Activated B cell treated with CpG ODN at 0.5 μM for 24 hours (primary cell): ENCODE measurements around the gene NPAS2. TPM values are rescaled to one million over a fixed set of nuclear protein-coding genes. Genes with fewer than 3 reads are reported as not detected.

Source experiments
- ATAC-seq: fragments of 200-7000 bp; cut with Tn5 transposase; one replicate; pipeline ENCODE4 v1.10.0; 2021; ENCODE audit warnings: low read depth, mild to moderate bottlenecking, moderate library complexity
- CTCF ChIA-PET: fragments of 350-600 bp; sonication (Branson Sonifier 250); formaldehyde crosslinking; loops from one replicate; lab custom pipeline; 2021; ENCODE audit warnings: antibody characterized with exemption; lab: Charles Lee
- POLR2A ChIA-PET: fragments of 350-600 bp; sonication (Branson Sonifier 250); formaldehyde crosslinking; loops from one replicate; lab custom pipeline; 2021; ENCODE audit warnings: antibody characterized with exemption; lab: Charles Lee
- DNase-seq: peaks from one replicate; pipeline ENCODE4 v3.0.0; 2022
- H3K27ac Mint-ChIP-seq: one replicate; pipeline ENCODE4 v1.8.0; 2020; ENCODE audit warnings: mixed read lengths
- H3K27me3 Mint-ChIP-seq: one replicate; pipeline ENCODE4 v1.8.0; 2021; ENCODE audit warnings: mixed read lengths
- H3K36me3 Mint-ChIP-seq: one replicate; pipeline ENCODE4 v1.8.0; 2021; ENCODE audit warnings: low read depth, mixed read lengths
- H3K4me1 Mint-ChIP-seq: one replicate; pipeline ENCODE4 v1.8.0; 2021; ENCODE audit warnings: mixed read lengths
- H3K4me3 Mint-ChIP-seq: one replicate; pipeline ENCODE4 v1.8.0; 2020; ENCODE audit warnings: mild to moderate bottlenecking, mixed read lengths
- H3K9me3 Mint-ChIP-seq: one replicate; pipeline ENCODE4 v1.8.0; 2020; ENCODE audit warnings: mixed read lengths
- intact Hi-C: fragments of 100-400 bp; cut with micrococcal nuclease; formaldehyde crosslinking; loops from one replicate; pipeline ENCODE4 v1.15.1; 2024
- total RNA-seq: library from RNA; stranded (reverse); gene quantifications from 2 replicates; pipeline ENCODE4 v1.2.3, GENCODE V29; 2022
- TF ChIP-seq, protein P1 (sequence below): fragments of 200-600 bp; IDR thresholded peaks from one replicate; pipeline ENCODE4 v1.8.0; 2022; ENCODE audit warnings: antibody characterized with exemption, mild to moderate bottlenecking

NPAS2 gene
- total RNA-seq, 1 donor from 2014 or later: not detected

DNA sequence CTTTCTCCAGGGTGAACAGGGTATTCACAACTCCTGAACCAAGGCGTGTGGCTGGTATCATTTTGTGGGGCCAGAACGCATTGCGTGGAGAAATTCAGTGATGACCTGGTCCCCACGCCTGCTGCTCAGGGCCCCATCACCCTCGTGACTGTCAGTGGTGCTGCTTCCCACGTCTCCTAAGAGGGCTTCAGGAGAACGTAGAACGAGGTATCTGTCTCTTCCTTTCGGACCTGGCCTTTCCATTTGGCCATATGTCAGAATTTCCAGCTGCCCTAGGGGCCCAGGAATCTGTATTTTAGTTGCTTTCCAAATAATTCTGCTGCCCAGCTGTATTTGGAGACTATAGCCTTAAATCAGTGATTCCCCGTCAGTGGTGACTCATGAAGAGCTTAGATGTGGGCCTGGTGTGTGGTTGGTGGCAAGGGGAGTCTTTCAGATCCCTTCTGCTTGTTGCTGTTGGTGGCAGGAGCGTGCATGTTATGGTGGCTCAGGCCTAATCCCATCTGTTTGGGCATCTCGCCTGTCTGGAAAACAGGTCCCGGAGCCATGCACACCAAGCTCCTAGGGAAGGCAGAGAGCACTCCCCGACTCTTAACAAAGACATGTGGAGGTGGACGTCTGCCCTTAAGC, 56.4 kb downstream of the NPAS2 start:
- DNase-seq: no peak
- Mint-ChIP-seq H3K36me3 (no peaks in the 10 kb centered on the region), H3K9me3 (peaks cover 2% of the 10 kb centered on the region), H3K27ac (no peak overlapping the region), H3K4me1 (no peaks in the 10 kb centered on the region), H3K27me3 (peaks cover 13% of the 10 kb centered on the region), H3K4me3 (no peak overlapping the region)
- intact Hi-C loops: no loop called here
- ATAC-seq: no peak
- TF ChIP-seq, protein P1, sequence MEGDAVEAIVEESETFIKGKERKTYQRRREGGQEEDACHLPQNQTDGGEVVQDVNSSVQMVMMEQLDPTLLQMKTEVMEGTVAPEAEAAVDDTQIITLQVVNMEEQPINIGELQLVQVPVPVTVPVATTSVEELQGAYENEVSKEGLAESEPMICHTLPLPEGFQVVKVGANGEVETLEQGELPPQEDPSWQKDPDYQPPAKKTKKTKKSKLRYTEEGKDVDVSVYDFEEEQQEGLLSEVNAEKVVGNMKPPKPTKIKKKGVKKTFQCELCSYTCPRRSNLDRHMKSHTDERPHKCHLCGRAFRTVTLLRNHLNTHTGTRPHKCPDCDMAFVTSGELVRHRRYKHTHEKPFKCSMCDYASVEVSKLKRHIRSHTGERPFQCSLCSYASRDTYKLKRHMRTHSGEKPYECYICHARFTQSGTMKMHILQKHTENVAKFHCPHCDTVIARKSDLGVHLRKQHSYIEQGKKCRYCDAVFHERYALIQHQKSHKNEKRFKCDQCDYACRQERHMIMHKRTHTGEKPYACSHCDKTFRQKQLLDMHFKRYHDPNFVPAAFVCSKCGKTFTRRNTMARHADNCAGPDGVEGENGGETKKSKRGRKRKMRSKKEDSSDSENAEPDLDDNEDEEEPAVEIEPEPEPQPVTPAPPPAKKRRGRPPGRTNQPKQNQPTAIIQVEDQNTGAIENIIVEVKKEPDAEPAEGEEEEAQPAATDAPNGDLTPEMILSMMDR: no peak
- CTCF ChIA-PET: no interaction called here
- POLR2A ChIA-PET: no interaction called here

DNA sequence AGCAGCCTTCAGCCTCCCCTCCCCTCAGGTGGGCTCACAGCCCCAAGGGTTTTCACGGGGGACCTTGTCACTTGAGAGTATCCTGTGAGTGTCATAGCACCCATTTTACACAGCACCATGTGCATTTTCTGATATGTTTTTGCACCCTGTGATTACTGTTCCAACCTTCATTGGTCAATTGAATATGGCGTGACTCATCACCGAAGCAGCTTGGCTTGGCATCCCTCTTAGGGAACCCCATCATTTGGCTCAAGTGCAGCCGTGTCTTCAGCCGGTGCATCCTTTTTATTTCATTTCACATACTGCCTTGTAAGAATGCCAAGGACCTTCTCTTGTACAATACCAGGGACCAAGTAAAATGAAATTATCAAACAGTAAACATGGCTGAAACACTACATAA, 57.6 kb downstream of the NPAS2 start:
- intact Hi-C loops: no loop called here
- DNase-seq (no peak), ATAC-seq (no peak)
- Mint-ChIP-seq H3K27me3 (peaks cover 8% of the 10 kb centered on the region), H3K4me1 (no peaks in the 10 kb centered on the region), H3K36me3 (no peaks in the 10 kb centered on the region), H3K4me3 (no peak overlapping the region), H3K27ac (no peak overlapping the region), H3K9me3 (no peaks in the 10 kb centered on the region)
- TF ChIP-seq, protein P1: no peak
- POLR2A ChIA-PET: no interaction called here
- CTCF ChIA-PET: no interaction called here

DNA sequence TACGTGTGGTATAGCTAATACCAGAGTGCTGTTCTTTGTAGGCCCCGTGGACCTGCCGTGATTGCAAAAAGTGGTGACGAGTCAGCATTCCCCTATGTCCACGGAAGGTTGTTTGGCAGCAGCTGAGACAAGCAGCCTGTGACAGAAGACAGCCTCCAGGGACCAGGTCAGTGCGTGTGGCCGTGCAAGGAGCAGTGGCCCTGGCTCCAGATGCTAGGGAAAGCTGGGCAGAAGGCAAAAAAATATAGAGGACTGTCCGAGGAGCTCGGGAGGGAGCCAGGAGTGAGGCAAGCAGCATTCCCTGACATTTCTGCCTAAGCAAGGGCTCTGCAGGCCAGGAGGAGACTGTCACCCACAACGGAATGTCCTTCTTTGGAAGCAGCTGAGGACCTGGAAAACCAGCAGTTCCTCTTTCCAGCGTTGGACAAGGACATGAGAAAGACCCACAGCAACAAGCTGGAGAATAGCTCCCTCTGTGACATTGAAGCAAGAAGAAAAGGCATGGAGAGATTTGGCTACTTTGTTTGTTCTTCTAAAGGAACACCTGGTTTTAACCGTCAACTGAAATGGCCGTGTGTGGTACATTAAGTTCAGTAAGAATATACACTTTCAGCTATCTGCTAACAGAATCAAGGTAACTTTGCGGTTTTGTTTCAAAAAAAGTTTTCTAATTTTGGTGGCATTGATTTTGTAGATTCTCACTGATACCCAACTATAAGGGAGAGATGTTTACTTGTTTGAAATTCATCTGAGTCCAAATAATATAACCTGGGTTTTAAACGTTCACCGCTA, 58.3 kb downstream of the NPAS2 start:
- POLR2A ChIA-PET: interaction anchor here (0.7 kb wide), 1 partner anchor 18 kb away, joined by 12 read pairs; no protein-coding TSS in a partner anchor
- Mint-ChIP-seq H3K27ac (no peak overlapping the region), H3K4me1 (no peaks in the 10 kb centered on the region), H3K4me3 (no peak overlapping the region), H3K9me3 (no peaks in the 10 kb centered on the region), H3K27me3 (peaks cover 7% of the 10 kb centered on the region), H3K36me3 (no peaks in the 10 kb centered on the region)
- TF ChIP-seq, protein P1: no peak
- ATAC-seq (no peak), DNase-seq (no peak)
- CTCF ChIA-PET: no interaction called here
- intact Hi-C loops: no loop called here

DNA sequence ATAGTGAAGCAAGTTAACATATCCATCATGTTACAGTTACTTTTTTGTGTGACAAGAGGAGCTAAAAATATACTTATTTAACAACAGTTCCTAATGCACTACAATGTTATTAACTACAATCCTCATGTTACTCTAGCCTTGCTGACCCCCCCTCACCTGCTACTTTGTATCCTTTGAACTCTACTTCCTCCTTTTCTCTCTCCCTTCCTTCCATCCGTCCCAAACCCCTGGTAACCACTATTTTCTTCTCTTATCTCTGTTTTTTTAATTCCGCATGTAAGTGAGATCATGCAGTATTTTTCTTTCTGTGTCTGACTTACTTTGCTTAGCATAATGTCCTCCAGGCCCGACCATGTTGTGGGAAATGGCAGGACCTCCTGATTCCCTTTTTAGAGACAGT, 59.4 kb downstream of the NPAS2 start:
- H3K36me3 Mint-ChIP-seq: no peaks in the 10 kb centered on the region
- ATAC-seq (no peak), DNase-seq (no peak)
- no peaks in the 10 kb centered on the region for H3K4me1 Mint-ChIP-seq
- H3K4me3 Mint-ChIP-seq: no peak overlapping the region
- TF ChIP-seq, protein P1: no peak
- CTCF ChIA-PET: no interaction called here
- intact Hi-C loops: no loop called here
- POLR2A ChIA-PET: no interaction called here
- H3K9me3 Mint-ChIP-seq: no peaks in the 10 kb centered on the region
- no peak overlapping the region for H3K27ac Mint-ChIP-seq
- peaks cover 6% of the 10 kb centered on the region for H3K27me3 Mint-ChIP-seq

DNA sequence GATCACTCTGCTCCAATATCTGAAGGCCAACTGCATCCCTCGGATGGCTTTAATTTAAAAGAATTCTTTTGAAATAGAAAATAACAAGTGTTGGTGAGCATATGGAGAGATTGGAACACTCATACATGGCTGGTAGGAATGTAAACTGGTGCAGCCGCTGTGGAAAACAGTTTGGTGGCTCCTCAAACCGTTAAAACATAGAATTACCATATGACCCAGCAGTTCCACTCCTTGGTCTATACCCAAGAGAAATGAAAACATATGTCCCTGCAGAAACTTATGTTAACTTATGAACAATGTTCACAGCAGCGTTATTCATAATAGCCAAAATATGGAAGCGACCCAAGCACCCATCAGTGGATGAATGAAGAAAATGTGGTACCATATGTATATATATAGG, 60.1 kb downstream of the NPAS2 start:
- ATAC-seq (no peak), DNase-seq (no peak)
- Mint-ChIP-seq H3K27ac (no peak overlapping the region), H3K36me3 (no peaks in the 10 kb centered on the region), H3K4me3 (no peak overlapping the region), H3K9me3 (no peaks in the 10 kb centered on the region), H3K4me1 (no peaks in the 10 kb centered on the region), H3K27me3 (peaks cover 9% of the 10 kb centered on the region)
- ChIA-PET CTCF (no interaction called here), POLR2A (no interaction called here)
- TF ChIP-seq, protein P1: no peak
- intact Hi-C loops: no loop called here
